Fibroblast of skin of scalp (primary cell): ENCODE results near the gene ASIC4.

Experiments
- DNase-seq: peaks from one replicate; pipeline ENCODE4 v3.0.0-alpha.2; 2013

ASIC4 gene

DNA sequence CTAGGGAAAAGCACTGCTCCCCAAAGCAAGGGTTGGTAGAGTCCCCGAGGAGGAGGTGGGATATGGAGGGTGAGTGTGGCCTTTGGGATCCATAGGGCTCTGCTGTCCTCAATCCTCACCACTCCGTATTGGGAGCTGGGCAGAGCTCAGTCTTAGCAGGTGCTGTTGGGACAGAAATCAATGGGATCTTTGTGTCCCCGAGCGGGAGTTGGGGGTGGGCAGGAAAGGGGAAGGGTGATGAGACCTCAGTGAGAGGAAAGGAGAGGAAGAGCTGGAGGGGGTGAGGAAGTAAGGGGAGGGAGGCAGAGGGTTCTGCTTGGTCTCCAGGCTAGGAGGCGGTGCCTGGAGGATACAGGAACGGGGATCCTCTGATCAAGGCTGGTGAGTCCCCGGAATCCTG is 2.6 kb downstream of the ASIC4 start:
- DNase-seq, result no peak

GRCh38 chr2:219517954-219518778 is 3.9 kb downstream of the ASIC4 start:
- no peak for DNase-seq

- no peak for DNase-seq
These were observed 5.2 kb downstream of the ASIC4 start for GRCh38 chr2:219519526-219519916.

GRCh38 chr2:219520079-219520478 is 5.8 kb downstream of the ASIC4 start:
- no peak for DNase-seq

DNA sequence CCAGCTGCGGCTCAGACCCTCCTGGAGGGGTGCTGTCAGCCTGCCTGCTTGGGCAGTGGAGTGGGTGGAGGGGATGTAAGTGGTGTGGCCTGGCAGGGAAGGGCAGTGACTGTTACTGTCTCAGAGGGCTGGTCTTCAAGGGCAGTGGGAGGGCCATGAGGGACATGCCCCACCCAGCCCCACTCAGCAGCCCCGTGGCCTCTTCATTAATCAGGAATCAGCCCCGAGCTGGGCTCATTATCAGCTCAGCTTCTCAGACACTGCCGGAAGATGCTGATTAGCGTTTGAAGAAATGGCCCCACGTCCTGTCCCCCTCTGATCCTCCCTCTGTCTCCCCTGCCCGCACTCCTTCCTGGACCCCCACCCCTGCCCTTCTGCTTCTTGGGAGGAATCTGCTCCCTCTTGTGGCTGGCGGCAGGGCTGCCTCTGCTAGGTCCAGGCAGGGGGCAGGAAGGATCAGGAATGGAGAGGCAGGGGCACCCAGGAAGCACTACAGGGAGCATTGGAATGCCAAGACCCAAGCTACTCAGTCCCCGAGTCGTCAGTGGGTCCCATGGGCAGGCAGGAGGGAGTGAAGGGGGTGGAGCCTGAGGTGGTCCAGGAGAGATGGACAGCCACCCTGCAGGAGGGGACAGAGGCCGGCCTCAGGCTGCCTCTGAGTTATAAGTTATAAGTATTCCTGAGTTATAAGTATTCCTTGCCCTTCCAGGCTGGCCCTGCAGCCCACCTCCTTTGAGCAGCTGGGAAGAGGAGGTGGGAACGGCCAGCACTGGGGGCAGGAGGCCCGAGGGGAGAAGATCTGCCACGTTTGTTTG is 7.0 kb downstream of the ASIC4 start:
- DNase-seq, result peak; percentile 57

GRCh38 chr2:219522111-219523030 is 8.1 kb downstream of the ASIC4 start:
- DNase-seq, result peak; percentile 71

- DNase-seq, result no peak
These were observed 8.9 kb downstream of the ASIC4 start for GRCh38 chr2:219523031-219523671.

DNA sequence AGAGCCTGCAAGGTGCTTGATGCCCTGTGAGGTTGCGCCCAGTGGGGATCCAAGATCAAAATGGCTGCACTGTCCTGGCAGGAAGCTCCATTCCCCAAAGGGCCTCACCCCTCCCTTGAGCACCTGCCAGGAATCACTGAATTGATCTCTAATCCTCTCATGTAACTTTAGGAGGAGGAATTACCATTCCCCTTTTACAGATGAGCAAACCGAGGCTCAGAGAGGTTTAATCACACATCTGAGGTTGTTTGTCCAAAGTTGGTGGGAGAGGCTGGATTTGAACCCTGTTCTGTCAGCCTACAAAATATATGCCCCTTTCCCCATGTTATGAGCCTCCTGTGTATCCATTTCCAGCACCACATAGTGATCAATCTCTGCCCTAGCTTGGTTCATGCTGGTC is 10.5 kb downstream of the ASIC4 start:
- DNase-seq, result no peak

- DNase-seq, result no peak
These were observed 11.4 kb downstream of the ASIC4 start for GRCh38 chr2:219525533-219526232.

DNA sequence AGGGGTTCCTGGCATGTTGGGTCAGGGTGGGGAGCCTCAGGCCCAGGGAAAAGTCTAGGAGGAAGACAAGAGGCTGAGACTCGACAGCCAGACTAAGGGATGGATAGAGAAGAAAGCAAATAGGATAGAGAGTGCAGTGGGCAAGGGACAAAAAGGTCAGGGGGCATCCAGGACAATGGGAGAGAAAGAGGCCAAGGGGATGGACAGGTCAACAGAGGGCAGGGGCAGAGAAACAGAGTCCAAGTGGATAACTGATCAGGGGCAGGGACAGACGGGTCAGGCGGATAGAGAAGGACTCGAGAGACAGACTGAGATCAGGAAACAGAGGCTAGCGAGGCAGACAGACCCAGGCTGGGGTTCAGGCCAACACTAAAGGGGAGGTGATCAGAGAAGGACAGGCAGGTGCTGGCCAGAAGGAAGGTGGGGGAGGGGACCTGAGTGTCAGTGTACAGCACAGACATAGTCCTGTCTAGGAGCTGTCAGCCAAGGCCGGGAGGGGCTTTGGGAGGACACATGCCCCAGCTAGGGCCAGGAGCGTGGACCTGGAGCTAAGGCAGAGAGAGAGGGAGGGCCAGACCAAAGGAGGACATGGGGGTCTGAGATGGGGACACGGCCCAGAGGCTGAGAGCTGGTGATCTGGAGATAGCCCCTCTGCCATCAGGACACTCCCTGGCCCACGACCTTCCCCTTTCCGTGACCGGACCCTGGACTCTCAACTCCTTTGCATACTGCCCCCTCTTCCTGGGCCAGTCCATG is 12.2 kb downstream of the ASIC4 start:
- no peak for DNase-seq

GRCh38 chr2:219527076-219527394 is 12.8 kb downstream of the ASIC4 start:
- no peak for DNase-seq

DNA sequence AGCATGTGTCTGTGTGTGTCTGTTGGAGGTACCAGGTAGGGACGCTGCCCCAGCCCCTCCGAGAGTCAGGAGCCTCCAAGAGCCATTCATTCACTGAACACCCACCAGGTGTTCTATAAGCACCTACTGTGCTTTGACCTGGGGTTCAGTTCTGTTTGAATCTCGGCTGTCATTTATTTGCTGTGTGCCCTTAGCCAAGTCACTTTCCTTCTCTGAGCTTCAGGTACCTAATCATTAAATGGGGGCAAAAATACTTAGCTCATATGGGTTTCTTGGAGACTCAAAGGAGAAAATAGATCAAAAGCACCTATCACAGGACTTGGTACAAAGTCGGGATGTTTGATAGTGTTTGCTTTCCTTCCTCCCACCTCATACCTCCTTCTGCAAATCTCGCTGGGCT is 13.2 kb downstream of the ASIC4 start:
- DNase-seq, result no peak

- DNase-seq, result peak; percentile 86
These were observed 16.0 kb downstream of the ASIC4 start for GRCh38 chr2:219530048-219530963.

- DNase-seq, result no peak
These were observed 17.5 kb downstream of the ASIC4 start for GRCh38 chr2:219531639-219532377.

DNA sequence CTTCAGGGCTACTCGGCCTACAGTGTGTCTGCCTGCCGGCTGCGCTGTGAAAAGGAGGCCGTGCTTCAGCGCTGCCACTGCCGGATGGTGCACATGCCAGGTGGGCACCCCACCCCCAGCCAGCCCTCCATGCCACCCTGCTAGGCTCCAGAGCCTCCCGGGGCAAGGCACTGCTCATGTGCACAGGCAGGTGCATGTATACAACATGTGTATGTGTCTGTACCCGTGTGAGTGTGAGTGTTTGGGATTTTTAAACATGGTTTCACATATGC is 18.0 kb downstream of the ASIC4 start:
- DNase-seq, result no peak

- DNase-seq, result no peak
These were observed 19.8 kb downstream of the ASIC4 start for GRCh38 chr2:219533930-219534661.

GRCh38 chr2:219536425-219536824 is 22.1 kb downstream of the ASIC4 start:
- no peak for DNase-seq

GRCh38 chr2:219536967-219537366 is 22.7 kb downstream of the ASIC4 start:
- DNase-seq, result no peak
